K562 (cell line): ENCODE data around the gene TXN2. TPM values are rescaled to one million over a fixed set of nuclear protein-coding genes. Genes with fewer than 3 reads are reported as not detected.

Source experiments
- ATF1 ChIP-seq, 2 experiments: fragments of 450-650 bp in 1 of 2; IDR thresholded peaks; 2 replicates each; pipeline ENCODE4 v1.6.1; 2016; ENCODE audit warnings: missing compliant biosample characterization in 1 of 2, missing genetic modification characterization in 1 of 2
- BRD9 ChIP-seq: fragments of 450-650 bp; IDR thresholded peaks from 2 replicates; pipeline ENCODE4 v1.6.1; 2018; ENCODE audit warnings: low read depth; ENCODE audit not compliant: partially characterized antibody
- CCNT2 ChIP-seq: IDR thresholded peaks from 2 replicates; pipeline ENCODE4 v1.6.1; 2011; ENCODE audit warnings: borderline replicate concordance, low read depth, mild to moderate bottlenecking, moderate library complexity, mixed read lengths, low read length; ENCODE audit not compliant: insufficient read length; ENCODE audit errors: extremely low read depth
- ILF3 ChIP-seq: fragments of 450-650 bp; IDR thresholded peaks from 2 replicates; pipeline ENCODE4 v1.6.1; 2018; ENCODE audit warnings: antibody characterized with exemption, mild to moderate bottlenecking, moderate library complexity, borderline replicate concordance
- L3MBTL2 ChIP-seq: fragments of 450-650 bp; IDR thresholded peaks from 2 replicates; pipeline ENCODE4 v1.6.1; 2016; ENCODE audit warnings: mild to moderate bottlenecking, moderate library complexity
- NFYB ChIP-seq: IDR thresholded peaks from 2 replicates; pipeline ENCODE4 v1.6.1; 2011; ENCODE audit warnings: mild to moderate bottlenecking, moderate library complexity; ENCODE audit not compliant: insufficient read length; ENCODE audit errors: extremely low read depth
- NR2C2 ChIP-seq, 2 experiments: fragments of 200-800 bp in 1 of 2; sonication (Bioruptor generic) in 1 of 2; sonication (generic) in 1 of 2; formaldehyde crosslinking in 1 of 2; IDR thresholded peaks; 2 replicates each; pipeline versions ENCODE4 v1.6.1 to v1.8.0; 2016 to 2022; ENCODE audit warnings: mild to moderate bottlenecking in 1 of 2, missing compliant biosample characterization in 1 of 2, missing genetic modification characterization in 1 of 2, missing genetic modification reagents in 1 of 2
- PML ChIP-seq: IDR thresholded peaks from 2 replicates; pipeline ENCODE4 v1.6.1; 2012; ENCODE audit warnings: low read length, inconsistent platforms
- POLR2AphosphoS2 ChIP-seq: IDR thresholded peaks from 2 replicates; pipeline ENCODE4 v1.6.1; 2012; ENCODE audit warnings: low read length, improper control_type of control experiment
- POU5F1 ChIP-seq: fragments of 150-350 bp; IDR thresholded peaks from 2 replicates; pipeline ENCODE4 v1.6.1; 2014; ENCODE audit warnings: borderline replicate concordance, low read length, low read depth, mild to moderate bottlenecking; ENCODE audit not compliant: partially characterized antibody
- TEAD1 ChIP-seq, 2 experiments: fragments of 450-650 bp in 1 of 2; sonication (generic) in 1 of 2; formaldehyde crosslinking; IDR thresholded peaks; 2 replicates each; pipeline versions ENCODE4 v1.4.0 to v1.8.0; 2020 to 2022; ENCODE audit warnings: mild to moderate bottlenecking in 2 of 2, missing genetic modification reagents in 1 of 2
- ZNF197 ChIP-seq: fragments of 200-800 bp; sonication (Bioruptor generic); IDR thresholded peaks from 2 replicates; pipeline ENCODE4 v1.6.1; 2016; ENCODE audit warnings: low read depth, missing genetic modification characterization, missing compliant biosample characterization
- polyA plus RNA-seq, 8 experiments: library from polyadenylated mRNA; depleted of rRNA in 4 of 8; stranded (reverse) in 5 of 8; unstranded in 3 of 8; fragments of >200 nt; fragmentation: Nextera tagmentation in 2 of 8; fragmentation: Illumina TruSeq in 1 of 8; extraction: Ambion mirVana in 2 of 8; extraction: Trizol in 1 of 8; gene quantifications; 2 replicates each; pipeline versions ENCODE4 v1.2.1 to v1.2.3, GENCODE V29; 2011 to 2014; ENCODE audit warnings: inconsistent platforms in 1 of 8, missing spikeins in 1 of 8
- total RNA-seq, 7 experiments: library from RNA; depleted of rRNA in 6 of 7; stranded (reverse); fragments of >200 nt in 6 of 7; fragmentation: Illumina TruSeq in 2 of 7; extraction: Trizol in 2 of 7; gene quantifications; 2 replicates each; pipeline versions ENCODE4 v1.2.1 to v1.2.3, GENCODE V29; 2011 to 2021; ENCODE audit warnings: low replicate concordance in 1 of 7
- TF ChIP-seq, protein P1 (sequence below): fragments of 250-450 bp; sonication (Bioruptor Pico); IDR thresholded peaks from 2 replicates; pipeline ENCODE4 v1.9.0; 2021; ENCODE audit warnings: mild to moderate bottlenecking, inconsistent platforms
- TF ChIP-seq, protein P2 (sequence below): sonication (generic); formaldehyde crosslinking; IDR thresholded peaks from 2 replicates; pipeline ENCODE4 v1.8.0; 2023; ENCODE audit warnings: mild to moderate bottlenecking, missing genetic modification reagents
- TF ChIP-seq, protein P3 (sequence below): fragments of 200-800 bp; sonication (Bioruptor generic); IDR thresholded peaks from 2 replicates; pipeline ENCODE4 v1.6.1; 2017; ENCODE audit warnings: missing genetic modification characterization, missing compliant biosample characterization
- TF ChIP-seq, protein P4 (sequence below): fragments of 450-650 bp; IDR thresholded peaks from 2 replicates; pipeline ENCODE4 v1.6.1; 2016

Gene TXN2
- total and polyA plus RNA-seq, 9 of the 15 experiments (the other 6 are each of a cell fraction or from before 2014, with no cell fraction given) = 48.5 to 399 (median 118) TPM

DNA sequence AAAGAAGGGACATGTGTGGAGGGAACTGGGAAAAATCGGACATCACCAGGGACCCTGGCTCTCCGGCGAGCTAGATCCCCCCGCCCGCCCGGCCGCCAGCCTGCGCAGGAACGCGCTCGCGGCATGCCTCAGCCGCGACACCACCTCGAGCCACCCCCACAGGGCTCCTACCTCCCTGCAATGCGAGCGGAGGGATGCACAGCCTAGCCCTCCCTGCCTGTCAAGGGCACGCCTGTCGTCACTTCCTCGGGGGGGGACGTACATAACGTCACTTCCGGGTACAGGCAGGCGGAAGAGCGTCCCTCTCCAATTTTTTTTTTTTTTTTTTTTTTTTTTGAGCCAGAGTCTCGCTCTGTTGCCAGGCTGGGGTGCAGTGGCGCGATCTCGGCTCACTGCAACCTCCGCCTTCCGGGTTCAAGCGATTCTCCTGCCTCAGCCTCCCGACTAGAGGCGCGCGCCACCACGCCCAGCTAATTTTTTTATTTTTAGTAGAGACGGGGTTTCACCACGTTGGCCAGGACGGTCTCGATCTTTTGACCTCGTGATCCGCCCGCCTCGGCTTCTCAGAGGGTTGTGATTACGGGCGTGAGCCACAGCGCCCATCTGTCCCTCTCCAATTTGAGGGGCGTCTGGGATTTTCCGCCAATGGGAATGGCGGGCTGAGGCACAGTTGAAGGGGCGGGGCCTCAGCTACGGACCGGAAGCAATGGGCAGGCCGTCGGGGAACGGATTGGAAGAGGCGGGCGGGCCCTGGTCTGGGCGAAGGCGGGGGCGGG is at the start of gene TXN2 (continued):
- TF ChIP-seq, protein P1, sequence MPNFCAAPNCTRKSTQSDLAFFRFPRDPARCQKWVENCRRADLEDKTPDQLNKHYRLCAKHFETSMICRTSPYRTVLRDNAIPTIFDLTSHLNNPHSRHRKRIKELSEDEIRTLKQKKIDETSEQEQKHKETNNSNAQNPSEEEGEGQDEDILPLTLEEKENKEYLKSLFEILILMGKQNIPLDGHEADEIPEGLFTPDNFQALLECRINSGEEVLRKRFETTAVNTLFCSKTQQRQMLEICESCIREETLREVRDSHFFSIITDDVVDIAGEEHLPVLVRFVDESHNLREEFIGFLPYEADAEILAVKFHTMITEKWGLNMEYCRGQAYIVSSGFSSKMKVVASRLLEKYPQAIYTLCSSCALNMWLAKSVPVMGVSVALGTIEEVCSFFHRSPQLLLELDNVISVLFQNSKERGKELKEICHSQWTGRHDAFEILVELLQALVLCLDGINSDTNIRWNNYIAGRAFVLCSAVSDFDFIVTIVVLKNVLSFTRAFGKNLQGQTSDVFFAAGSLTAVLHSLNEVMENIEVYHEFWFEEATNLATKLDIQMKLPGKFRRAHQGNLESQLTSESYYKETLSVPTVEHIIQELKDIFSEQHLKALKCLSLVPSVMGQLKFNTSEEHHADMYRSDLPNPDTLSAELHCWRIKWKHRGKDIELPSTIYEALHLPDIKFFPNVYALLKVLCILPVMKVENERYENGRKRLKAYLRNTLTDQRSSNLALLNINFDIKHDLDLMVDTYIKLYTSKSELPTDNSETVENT (CRISPR knock-in tag) = peak; percentile 58; the same call in 1 of the 2 replicates
- TF ChIP-seq POU5F1 = no peak
- TF ChIP-seq NFYB = peak; percentile 35
- 0 out of 4 replicates have a peak, but pooled peaks have one; percentile 21 to 28 for TF ChIP-seq TEAD1 (CRISPR knock-in tag; IDR thresholded peaks at IDR 0.05)
- TF ChIP-seq POLR2AphosphoS2 = peak; percentile 81
- TF ChIP-seq, protein P2, sequence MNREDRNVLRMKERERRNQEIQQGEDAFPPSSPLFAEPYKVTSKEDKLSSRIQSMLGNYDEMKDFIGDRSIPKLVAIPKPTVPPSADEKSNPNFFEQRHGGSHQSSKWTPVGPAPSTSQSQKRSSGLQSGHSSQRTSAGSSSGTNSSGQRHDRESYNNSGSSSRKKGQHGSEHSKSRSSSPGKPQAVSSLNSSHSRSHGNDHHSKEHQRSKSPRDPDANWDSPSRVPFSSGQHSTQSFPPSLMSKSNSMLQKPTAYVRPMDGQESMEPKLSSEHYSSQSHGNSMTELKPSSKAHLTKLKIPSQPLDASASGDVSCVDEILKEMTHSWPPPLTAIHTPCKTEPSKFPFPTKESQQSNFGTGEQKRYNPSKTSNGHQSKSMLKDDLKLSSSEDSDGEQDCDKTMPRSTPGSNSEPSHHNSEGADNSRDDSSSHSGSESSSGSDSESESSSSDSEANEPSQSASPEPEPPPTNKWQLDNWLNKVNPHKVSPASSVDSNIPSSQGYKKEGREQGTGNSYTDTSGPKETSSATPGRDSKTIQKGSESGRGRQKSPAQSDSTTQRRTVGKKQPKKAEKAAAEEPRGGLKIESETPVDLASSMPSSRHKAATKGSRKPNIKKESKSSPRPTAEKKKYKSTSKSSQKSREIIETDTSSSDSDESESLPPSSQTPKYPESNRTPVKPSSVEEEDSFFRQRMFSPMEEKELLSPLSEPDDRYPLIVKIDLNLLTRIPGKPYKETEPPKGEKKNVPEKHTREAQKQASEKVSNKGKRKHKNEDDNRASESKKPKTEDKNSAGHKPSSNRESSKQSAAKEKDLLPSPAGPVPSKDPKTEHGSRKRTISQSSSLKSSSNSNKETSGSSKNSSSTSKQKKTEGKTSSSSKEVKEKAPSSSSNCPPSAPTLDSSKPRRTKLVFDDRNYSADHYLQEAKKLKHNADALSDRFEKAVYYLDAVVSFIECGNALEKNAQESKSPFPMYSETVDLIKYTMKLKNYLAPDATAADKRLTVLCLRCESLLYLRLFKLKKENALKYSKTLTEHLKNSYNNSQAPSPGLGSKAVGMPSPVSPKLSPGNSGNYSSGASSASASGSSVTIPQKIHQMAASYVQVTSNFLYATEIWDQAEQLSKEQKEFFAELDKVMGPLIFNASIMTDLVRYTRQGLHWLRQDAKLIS (CRISPR knock-in tag) = peak; percentile 88
- TF ChIP-seq ILF3 = no peak
- peak; percentile 71; the same call in 1 of the 2 replicates for TF ChIP-seq ZNF197
- TF ChIP-seq, protein P3, sequence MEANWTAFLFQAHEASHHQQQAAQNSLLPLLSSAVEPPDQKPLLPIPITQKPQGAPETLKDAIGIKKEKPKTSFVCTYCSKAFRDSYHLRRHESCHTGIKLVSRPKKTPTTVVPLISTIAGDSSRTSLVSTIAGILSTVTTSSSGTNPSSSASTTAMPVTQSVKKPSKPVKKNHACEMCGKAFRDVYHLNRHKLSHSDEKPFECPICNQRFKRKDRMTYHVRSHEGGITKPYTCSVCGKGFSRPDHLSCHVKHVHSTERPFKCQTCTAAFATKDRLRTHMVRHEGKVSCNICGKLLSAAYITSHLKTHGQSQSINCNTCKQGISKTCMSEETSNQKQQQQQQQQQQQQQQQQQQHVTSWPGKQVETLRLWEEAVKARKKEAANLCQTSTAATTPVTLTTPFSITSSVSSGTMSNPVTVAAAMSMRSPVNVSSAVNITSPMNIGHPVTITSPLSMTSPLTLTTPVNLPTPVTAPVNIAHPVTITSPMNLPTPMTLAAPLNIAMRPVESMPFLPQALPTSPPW = peak; percentile 98
- peak; percentile 21; the same call in 1 of the 2 replicates for TF ChIP-seq L3MBTL2
- TF ChIP-seq, protein P4, sequence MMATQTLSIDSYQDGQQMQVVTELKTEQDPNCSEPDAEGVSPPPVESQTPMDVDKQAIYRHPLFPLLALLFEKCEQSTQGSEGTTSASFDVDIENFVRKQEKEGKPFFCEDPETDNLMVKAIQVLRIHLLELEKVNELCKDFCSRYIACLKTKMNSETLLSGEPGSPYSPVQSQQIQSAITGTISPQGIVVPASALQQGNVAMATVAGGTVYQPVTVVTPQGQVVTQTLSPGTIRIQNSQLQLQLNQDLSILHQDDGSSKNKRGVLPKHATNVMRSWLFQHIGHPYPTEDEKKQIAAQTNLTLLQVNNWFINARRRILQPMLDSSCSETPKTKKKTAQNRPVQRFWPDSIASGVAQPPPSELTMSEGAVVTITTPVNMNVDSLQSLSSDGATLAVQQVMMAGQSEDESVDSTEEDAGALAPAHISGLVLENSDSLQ = peak; percentile 94
- TF ChIP-seq ATF1 (CRISPR knock-in tag; IDR thresholded peaks at IDR 0.05) = 0 out of 2 replicates have a peak, but pooled peaks have one; percentile 49
- TF ChIP-seq ATF1 (tag; IDR thresholded peaks at IDR 0.05) = peak; percentile 98
- TF ChIP-seq PML = peak; percentile 58; the same call in 1 of the 2 replicates
- TF ChIP-seq BRD9 = peak; percentile 25
- peak; percentile 43 for TF ChIP-seq CCNT2
- no peak for TF ChIP-seq NR2C2 (CRISPR knock-in tag; IDR thresholded peaks at IDR 0.05)
- peak; percentile 56 for TF ChIP-seq NR2C2 (tag; IDR thresholded peaks at IDR 0.05)
